ENCODE results near the gene PRPF19.

DNA sequence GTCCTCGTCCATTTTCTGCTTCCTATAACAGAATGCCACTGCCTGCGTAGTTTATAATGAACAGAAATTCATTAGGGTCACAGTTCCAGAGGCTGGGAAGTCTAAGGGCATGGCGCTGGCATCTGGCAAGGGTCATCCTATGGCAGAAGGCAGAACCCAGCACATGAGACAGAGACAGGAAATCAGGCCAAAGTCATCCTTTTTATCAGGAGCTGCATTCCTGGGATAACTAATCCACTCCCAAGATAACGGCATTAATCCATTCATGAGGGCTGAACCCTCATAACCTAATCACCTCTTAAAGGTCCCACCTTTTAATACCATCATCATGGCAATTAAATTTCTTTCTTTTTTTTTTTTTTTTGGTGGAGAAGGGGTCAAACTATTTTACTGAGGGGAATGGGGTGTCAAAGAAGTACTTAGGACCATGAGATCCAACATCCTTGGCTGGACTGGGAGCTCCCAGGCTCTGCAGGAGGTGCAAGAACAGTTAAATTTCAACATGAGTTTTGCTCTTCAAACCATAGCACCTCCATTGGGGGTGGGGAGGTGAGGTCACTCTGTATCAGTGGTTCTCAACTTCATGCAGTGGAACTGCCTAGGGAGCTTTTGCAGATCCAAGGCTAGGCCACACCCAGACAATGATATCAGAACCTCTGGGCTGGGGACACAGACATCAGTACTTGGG, 12.0 kb upstream of the PRPF19 start:
- TF ChIP-seq MYC (IDR thresholded peaks at IDR 0.05; ENCODE audit: borderline replicate concordance, low read length): no peak
- TF ChIP-seq TFCP2L1 (CRISPR knock-in tag; IDR thresholded peaks at IDR 0.05): no peak
- TF ChIP-seq, protein P1, sequence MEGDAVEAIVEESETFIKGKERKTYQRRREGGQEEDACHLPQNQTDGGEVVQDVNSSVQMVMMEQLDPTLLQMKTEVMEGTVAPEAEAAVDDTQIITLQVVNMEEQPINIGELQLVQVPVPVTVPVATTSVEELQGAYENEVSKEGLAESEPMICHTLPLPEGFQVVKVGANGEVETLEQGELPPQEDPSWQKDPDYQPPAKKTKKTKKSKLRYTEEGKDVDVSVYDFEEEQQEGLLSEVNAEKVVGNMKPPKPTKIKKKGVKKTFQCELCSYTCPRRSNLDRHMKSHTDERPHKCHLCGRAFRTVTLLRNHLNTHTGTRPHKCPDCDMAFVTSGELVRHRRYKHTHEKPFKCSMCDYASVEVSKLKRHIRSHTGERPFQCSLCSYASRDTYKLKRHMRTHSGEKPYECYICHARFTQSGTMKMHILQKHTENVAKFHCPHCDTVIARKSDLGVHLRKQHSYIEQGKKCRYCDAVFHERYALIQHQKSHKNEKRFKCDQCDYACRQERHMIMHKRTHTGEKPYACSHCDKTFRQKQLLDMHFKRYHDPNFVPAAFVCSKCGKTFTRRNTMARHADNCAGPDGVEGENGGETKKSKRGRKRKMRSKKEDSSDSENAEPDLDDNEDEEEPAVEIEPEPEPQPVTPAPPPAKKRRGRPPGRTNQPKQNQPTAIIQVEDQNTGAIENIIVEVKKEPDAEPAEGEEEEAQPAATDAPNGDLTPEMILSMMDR (IDR thresholded peaks at IDR 0.05): no peak

Data from A549 (cell line).